Renal cortical epithelial cell (primary cell): Measurements from ENCODE around the gene DPM2. TPM values are rescaled to one million over a fixed set of nuclear protein-coding genes. Genes with fewer than 3 reads are reported as not detected.

Experiments
- DNase-seq: peaks from one replicate; pipeline ENCODE4 v3.0.0-alpha.2; 2011; ENCODE audit warnings: low read depth
- total RNA-seq: library from RNA; depleted of rRNA; stranded (reverse); fragments of >200 nt; gene quantifications from 2 replicates; pipeline ENCODE4 v1.2.3, GENCODE V29; 2014

The DPM2 gene
- total RNA-seq, 1 donor from 2014 or later: 7.1 TPM

GRCh38 chr9:127899128-127899943 is 38.3 kb downstream of the DPM2 start, which contains the start of gene ST6GALNAC6:
ST6GALNAC6 (minus strand) TSS chr9:127899603; CDS start chr9:127897981, 1,622 bp downstream.
- DNase-seq: no peak

- peak; percentile 88 for DNase-seq
Measured at GRCh38 chr9:127898433-127899127, 39.1 kb downstream of the DPM2 start.

- peak; percentile 53 for DNase-seq
Measured at GRCh38 chr9:127897193-127897692, 40.4 kb downstream of the DPM2 start.

- DNase-seq: no peak
Measured at GRCh38 chr9:127896395-127897192, 41.1 kb downstream of the DPM2 start.

- DNase-seq: no peak
Measured at GRCh38 chr9:127895811-127896210, 41.8 kb downstream of the DPM2 start.

GRCh38 chr9:127893392-127893791 is 44.3 kb downstream of the DPM2 start:
- DNase-seq: no peak

GRCh38 chr9:127892831-127893230 is 44.8 kb downstream of the DPM2 start:
- no peak for DNase-seq

- DNase-seq: no peak
Measured at GRCh38 chr9:127890053-127890452, 47.6 kb downstream of the DPM2 start.

- no peak for DNase-seq
Measured at GRCh38 chr9:127887792-127888191, 49.9 kb downstream of the DPM2 start.

GRCh38 chr9:127886401-127886972 is 51.2 kb downstream of the DPM2 start:
- no peak for DNase-seq

GRCh38 chr9:127885508-127886281 is 52.0 kb downstream of the DPM2 start:
- no peak for DNase-seq

Other genes starting within 250 kb of the DPM2 start
- gene CFAP157, start 230.9 kb downstream of the DPM2 start, total RNA-seq: 0.10 TPM in 1 of 2 replicates, not detected in the other
- 21.8 and 45.1 TPM in 2 replicates for gene PTRH1, start 222.2 kb downstream of the DPM2 start, total RNA-seq
- 0.10 TPM in 1 of 2 replicates, not detected in the other for gene TTC16, start 221.8 kb downstream of the DPM2 start, total RNA-seq
- gene TOR2A, start 202.6 kb downstream of the DPM2 start, total RNA-seq: 3.3 and 6.4 TPM in 2 replicates
- gene SH2D3C, start 159.2 kb downstream of the DPM2 start, total RNA-seq: 0.05 and 0.17 TPM in 2 replicates
- 43.6 and 69.1 TPM in 2 replicates for gene CDK9, start 151.8 kb downstream of the DPM2 start, total RNA-seq
- gene FPGS, start 135.0 kb downstream of the DPM2 start, total RNA-seq: 75.2 and 136 TPM in 2 replicates
- gene ENG, start 83.2 kb downstream of the DPM2 start, total RNA-seq: 0.87 and 6.8 TPM in 2 replicates
- 37.3 and 43.8 TPM in 2 replicates for gene AK1, start 60.2 kb downstream of the DPM2 start, total RNA-seq
- 23.1 and 30.5 TPM in 2 replicates for gene ST6GALNAC6, start 38.3 kb downstream of the DPM2 start, total RNA-seq
- gene ST6GALNAC4, start 20.8 kb downstream of the DPM2 start, total RNA-seq: 31.8 and 33.0 TPM in 2 replicates
- gene PIP5KL1, start 7.1 kb downstream of the DPM2 start, total RNA-seq: 0.65 and 2.1 TPM in 2 replicates
- gene EEIG1, start 43.1 kb upstream of the DPM2 start, total RNA-seq: 5.0 and 39.1 TPM in 2 replicates
- gene NAIF1, start 129.5 kb upstream of the DPM2 start, total RNA-seq: 7.6 and 13.5 TPM in 2 replicates
- 9.8 and 12.3 TPM in 2 replicates for gene SLC25A25, start 130.4 kb upstream of the DPM2 start, total RNA-seq
- 80.0 and 96.9 TPM in 2 replicates for gene PTGES2, start 189.9 kb upstream of the DPM2 start, total RNA-seq
- 23.6 and 38.2 TPM in 2 replicates for gene LCN2, start 211.6 kb upstream of the DPM2 start, total RNA-seq
- 60.3 and 79.9 TPM in 2 replicates for gene BBLN, start 222.4 kb upstream of the DPM2 start, total RNA-seq